Activated B cell treated with CpG ODN at 0.5 μM for 24 hours (primary cell): Measurements from ENCODE around the gene SEC24D. TPM values are rescaled to one million over a fixed set of nuclear protein-coding genes. Genes with fewer than 3 reads are reported as not detected.

Source experiments
- ATAC-seq: fragments of 200-7000 bp; cut with Tn5 transposase; one replicate; pipeline ENCODE4 v1.10.0; 2021; ENCODE audit warnings: low read depth, mild to moderate bottlenecking, moderate library complexity
- CTCF ChIA-PET: fragments of 350-600 bp; sonication (Branson Sonifier 250); formaldehyde crosslinking; loops from one replicate; lab custom pipeline; 2021; ENCODE audit warnings: antibody characterized with exemption; lab: Charles Lee
- POLR2A ChIA-PET: fragments of 350-600 bp; sonication (Branson Sonifier 250); formaldehyde crosslinking; loops from one replicate; lab custom pipeline; 2021; ENCODE audit warnings: antibody characterized with exemption; lab: Charles Lee
- DNase-seq: peaks from one replicate; pipeline ENCODE4 v3.0.0; 2022
- H3K27ac Mint-ChIP-seq: one replicate; pipeline ENCODE4 v1.8.0; 2020; ENCODE audit warnings: mixed read lengths
- H3K27me3 Mint-ChIP-seq: one replicate; pipeline ENCODE4 v1.8.0; 2021; ENCODE audit warnings: mixed read lengths
- H3K36me3 Mint-ChIP-seq: one replicate; pipeline ENCODE4 v1.8.0; 2021; ENCODE audit warnings: low read depth, mixed read lengths
- H3K4me1 Mint-ChIP-seq: one replicate; pipeline ENCODE4 v1.8.0; 2021; ENCODE audit warnings: mixed read lengths
- H3K4me3 Mint-ChIP-seq: one replicate; pipeline ENCODE4 v1.8.0; 2020; ENCODE audit warnings: mild to moderate bottlenecking, mixed read lengths
- H3K9me3 Mint-ChIP-seq: one replicate; pipeline ENCODE4 v1.8.0; 2020; ENCODE audit warnings: mixed read lengths
- intact Hi-C: fragments of 100-400 bp; cut with micrococcal nuclease; formaldehyde crosslinking; loops from one replicate; pipeline ENCODE4 v1.15.1; 2024
- total RNA-seq: library from RNA; stranded (reverse); gene quantifications from 2 replicates; pipeline ENCODE4 v1.2.3, GENCODE V29; 2022
- TF ChIP-seq, protein P1 (sequence below): fragments of 200-600 bp; IDR thresholded peaks from one replicate; pipeline ENCODE4 v1.8.0; 2022; ENCODE audit warnings: antibody characterized with exemption, mild to moderate bottlenecking

SEC24D gene
- total RNA-seq, 1 donor from 2014 or later, result 19.4 TPM

DNA sequence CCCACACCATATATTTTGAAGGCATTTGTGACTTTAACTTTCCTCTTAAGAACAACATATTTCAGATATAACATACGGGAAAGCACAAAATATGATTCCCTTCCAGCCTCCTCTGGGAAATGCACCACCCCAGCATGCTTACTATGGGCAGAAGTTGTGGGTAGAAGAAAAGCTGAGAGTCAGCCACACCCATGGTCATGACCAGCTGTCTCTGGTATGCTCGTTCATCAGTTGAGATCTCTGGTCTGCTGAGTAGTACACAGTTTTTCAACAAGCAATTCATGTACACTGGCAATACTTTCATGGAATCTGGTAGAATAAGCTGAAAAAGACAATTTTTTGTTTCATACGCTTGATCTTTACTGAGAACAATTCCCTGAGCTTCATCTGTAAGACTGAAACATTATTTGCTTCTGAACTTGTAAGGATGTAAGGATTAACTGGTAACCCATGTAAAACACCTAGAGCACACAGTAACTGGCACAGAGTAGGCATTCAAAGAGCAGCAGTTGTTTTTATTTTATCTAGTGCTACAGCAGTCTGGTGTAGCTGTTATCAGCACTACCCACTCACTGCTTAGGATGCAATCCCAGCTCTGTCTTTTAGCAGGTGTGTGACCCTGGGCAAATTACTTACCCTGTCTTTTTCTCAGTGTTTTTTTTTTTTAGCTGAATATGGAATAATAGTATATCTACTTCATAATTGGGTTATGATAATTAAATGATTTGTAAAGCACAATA, 103.2 kb downstream of the SEC24D start:
- H3K27ac Mint-ChIP-seq, result no peak overlapping the region
- ChIA-PET POLR2A (no interaction called here), CTCF (no interaction called here)
- ATAC-seq, result no peak
- H3K27me3 Mint-ChIP-seq, result no peaks in the 10 kb centered on the region
- intact Hi-C loops, result no loop called here
- no peak overlapping the region for H3K4me3 Mint-ChIP-seq
- H3K36me3 Mint-ChIP-seq, result peaks cover 64% of the 10 kb centered on the region
- TF ChIP-seq, protein P1, sequence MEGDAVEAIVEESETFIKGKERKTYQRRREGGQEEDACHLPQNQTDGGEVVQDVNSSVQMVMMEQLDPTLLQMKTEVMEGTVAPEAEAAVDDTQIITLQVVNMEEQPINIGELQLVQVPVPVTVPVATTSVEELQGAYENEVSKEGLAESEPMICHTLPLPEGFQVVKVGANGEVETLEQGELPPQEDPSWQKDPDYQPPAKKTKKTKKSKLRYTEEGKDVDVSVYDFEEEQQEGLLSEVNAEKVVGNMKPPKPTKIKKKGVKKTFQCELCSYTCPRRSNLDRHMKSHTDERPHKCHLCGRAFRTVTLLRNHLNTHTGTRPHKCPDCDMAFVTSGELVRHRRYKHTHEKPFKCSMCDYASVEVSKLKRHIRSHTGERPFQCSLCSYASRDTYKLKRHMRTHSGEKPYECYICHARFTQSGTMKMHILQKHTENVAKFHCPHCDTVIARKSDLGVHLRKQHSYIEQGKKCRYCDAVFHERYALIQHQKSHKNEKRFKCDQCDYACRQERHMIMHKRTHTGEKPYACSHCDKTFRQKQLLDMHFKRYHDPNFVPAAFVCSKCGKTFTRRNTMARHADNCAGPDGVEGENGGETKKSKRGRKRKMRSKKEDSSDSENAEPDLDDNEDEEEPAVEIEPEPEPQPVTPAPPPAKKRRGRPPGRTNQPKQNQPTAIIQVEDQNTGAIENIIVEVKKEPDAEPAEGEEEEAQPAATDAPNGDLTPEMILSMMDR, result no peak
- no peaks in the 10 kb centered on the region for H3K4me1 Mint-ChIP-seq
- H3K9me3 Mint-ChIP-seq, result no peaks in the 10 kb centered on the region
- no peak for DNase-seq

DNA sequence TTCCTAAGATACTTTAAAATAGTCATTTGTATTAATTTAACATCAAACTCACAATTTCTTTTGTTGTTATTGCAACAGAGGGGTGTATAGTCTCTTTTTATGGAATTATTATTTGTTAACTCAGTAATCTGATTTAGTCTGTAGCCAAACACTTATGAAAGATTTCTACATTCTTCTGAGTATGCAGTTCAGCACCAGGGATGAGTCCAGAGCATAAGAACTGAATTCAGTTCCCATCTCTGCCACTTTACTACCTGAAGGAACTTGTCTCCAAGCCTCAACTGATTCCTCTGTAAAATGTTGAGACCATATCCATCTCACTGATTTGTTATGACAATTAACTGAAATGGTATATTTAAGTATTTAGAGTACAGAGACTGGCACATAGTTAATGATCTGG, 105.2 kb downstream of the SEC24D start:
- Mint-ChIP-seq H3K27ac (no peak overlapping the region), H3K9me3 (no peaks in the 10 kb centered on the region), H3K4me1 (no peaks in the 10 kb centered on the region), H3K27me3 (no peaks in the 10 kb centered on the region), H3K36me3 (peaks cover 67% of the 10 kb centered on the region), H3K4me3 (no peak overlapping the region)
- TF ChIP-seq, protein P1, result no peak
- CTCF ChIA-PET, result no interaction called here
- ATAC-seq (no peak), DNase-seq (no peak)
- POLR2A ChIA-PET, result no interaction called here
- intact Hi-C loops, result no loop called here

DNA sequence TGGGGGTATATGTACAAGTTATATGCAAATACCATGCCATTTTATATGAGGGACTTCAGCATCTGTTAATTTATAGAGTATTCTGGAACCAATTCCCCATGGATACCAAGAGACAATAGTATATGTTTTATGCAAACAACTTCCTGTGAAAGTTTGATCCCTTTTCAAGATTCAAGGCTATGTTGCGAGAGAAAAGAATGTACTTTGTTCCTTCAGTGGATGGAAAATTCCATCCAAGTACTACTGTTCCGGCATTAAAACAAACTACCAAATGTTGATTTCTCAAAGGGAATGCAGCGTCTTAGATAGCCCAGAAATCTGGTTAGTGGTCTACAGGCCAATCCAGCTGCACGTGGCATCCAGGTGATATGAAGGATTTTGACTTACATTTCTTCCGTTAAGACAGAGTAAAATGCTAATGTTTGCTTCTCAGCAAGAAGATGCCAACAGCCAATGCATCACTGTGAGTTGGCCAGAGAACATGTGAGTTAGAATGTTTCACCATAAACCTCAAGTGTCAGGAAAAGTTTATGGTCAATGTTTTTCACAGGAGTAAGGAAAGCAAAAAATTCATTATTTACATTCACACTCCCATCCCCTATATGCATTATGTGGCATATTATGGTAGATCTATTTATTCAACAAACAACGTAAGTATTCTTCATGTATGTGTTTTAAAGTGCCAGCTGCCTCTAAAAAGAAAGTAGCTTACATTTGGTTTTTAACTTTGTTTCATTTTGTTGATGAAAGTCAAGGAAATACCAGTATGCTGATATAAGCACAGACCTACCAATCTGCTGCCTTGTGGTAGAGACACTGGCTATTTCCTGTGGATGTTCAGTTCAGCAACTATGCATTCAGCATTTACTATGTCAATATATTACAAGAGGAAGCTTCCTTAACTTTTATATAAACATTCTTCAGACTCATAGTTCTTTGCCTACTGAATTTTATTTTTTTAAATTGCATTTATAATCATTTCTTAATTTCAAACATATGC, 106.3 kb downstream of the SEC24D start:
- Mint-ChIP-seq H3K27me3 (no peaks in the 10 kb centered on the region), H3K4me3 (no peak overlapping the region), H3K27ac (no peak overlapping the region), H3K9me3 (no peaks in the 10 kb centered on the region), H3K4me1 (no peaks in the 10 kb centered on the region), H3K36me3 (peaks cover 71% of the 10 kb centered on the region)
- intact Hi-C loops, result no loop called here
- POLR2A ChIA-PET, result no interaction called here
- CTCF ChIA-PET, result no interaction called here
- ATAC-seq (no peak), DNase-seq (no peak)
- TF ChIP-seq, protein P1, result no peak

DNA sequence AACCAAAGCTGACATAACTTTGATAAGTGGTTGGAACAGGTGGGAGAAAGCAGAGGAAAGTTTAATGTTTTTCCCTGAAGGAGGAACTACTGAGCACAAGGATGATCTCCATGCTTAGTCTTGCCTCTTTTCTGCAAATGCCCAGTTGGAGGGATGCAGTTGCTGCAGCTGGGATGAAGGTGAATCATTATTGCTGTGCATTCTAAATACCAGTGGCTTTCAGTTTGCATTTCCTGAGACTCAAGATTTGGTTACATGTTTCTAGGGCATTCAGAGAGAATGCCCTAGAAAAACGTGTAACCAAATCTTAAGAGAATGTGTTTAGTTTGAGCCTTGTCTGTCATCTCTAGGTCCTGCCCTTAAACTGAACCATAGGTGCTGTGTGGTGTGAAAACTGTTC, 108.6 kb downstream of the SEC24D start:
- no peak for DNase-seq
- intact Hi-C loops, result no loop called here
- Mint-ChIP-seq H3K27me3 (no peaks in the 10 kb centered on the region), H3K9me3 (no peaks in the 10 kb centered on the region), H3K27ac (no peak overlapping the region), H3K4me1 (no peaks in the 10 kb centered on the region), H3K36me3 (peaks cover 65% of the 10 kb centered on the region), H3K4me3 (no peak overlapping the region)
- ChIA-PET CTCF (interaction anchor here (0.9 kb wide), 1 partner anchor 10 kb away, joined by 3 read pairs; no protein-coding TSS in a partner anchor), POLR2A (no interaction called here)
- ATAC-seq, result no peak
- TF ChIP-seq, protein P1, result no peak

DNA sequence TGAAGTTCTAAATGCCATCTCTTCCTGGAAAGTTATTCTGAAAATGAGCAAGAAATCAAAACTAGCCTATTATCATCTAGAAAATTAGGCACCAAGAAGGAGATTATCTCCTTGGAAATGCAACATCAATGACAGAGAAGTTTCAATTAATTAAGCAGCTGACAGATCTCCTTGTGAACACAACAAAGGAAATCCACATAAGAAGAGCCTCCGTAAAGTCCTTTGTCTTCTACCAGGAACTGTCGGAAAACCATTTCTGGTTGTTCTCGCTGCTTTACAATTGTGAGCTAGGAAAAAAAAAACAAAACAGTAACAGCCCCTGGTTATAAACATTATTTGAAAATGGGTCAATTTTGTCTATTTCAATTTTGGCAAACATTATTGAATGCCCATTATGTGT, 112.6 kb downstream of the SEC24D start:
- no peak for ATAC-seq
- no peaks in the 10 kb centered on the region for H3K9me3 Mint-ChIP-seq
- TF ChIP-seq, protein P1, result no peak
- no peak overlapping the region for H3K4me3 Mint-ChIP-seq
- no peaks in the 10 kb centered on the region for H3K27me3 Mint-ChIP-seq
- H3K36me3 Mint-ChIP-seq, result peaks cover 37% of the 10 kb centered on the region
- H3K4me1 Mint-ChIP-seq, result no peaks in the 10 kb centered on the region
- ChIA-PET POLR2A (no interaction called here), CTCF (no interaction called here)
- no peak overlapping the region for H3K27ac Mint-ChIP-seq
- intact Hi-C loops, result no loop called here
- DNase-seq, result no peak
